Measurements from ENCODE around the gene CTRB2.

Gene CTRB2

DNA sequence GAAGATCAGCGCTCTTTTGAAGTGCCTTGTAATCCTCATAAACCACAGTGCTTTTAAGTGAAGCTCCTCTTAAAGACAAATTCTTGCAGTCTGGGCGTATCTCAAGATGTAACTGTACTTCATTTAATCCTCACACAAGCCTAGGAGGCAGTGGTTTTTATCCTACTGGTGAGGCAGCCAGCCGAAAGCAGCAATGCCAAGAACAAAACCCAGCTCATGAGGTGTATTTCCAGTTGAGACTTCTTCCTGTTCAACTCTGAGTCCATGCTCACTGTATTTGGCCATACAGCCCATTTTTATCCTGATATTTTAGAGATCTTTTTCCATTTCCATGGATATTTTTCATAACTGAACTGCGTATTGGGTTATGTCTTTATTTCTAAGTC is 13.7 kb downstream of the CTRB2 start:
- no peak for DNase-seq (ENCODE audit: low read depth)
- TF ChIP-seq, protein P1, sequence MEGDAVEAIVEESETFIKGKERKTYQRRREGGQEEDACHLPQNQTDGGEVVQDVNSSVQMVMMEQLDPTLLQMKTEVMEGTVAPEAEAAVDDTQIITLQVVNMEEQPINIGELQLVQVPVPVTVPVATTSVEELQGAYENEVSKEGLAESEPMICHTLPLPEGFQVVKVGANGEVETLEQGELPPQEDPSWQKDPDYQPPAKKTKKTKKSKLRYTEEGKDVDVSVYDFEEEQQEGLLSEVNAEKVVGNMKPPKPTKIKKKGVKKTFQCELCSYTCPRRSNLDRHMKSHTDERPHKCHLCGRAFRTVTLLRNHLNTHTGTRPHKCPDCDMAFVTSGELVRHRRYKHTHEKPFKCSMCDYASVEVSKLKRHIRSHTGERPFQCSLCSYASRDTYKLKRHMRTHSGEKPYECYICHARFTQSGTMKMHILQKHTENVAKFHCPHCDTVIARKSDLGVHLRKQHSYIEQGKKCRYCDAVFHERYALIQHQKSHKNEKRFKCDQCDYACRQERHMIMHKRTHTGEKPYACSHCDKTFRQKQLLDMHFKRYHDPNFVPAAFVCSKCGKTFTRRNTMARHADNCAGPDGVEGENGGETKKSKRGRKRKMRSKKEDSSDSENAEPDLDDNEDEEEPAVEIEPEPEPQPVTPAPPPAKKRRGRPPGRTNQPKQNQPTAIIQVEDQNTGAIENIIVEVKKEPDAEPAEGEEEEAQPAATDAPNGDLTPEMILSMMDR (IDR thresholded peaks at IDR 0.05; ENCODE audit: low read length, missing control alignments) = no peak
- no peak overlapping the region for H3K4me3 ChIP-seq (replicated peaks; ENCODE audit: low read depth, low read length)

DNA sequence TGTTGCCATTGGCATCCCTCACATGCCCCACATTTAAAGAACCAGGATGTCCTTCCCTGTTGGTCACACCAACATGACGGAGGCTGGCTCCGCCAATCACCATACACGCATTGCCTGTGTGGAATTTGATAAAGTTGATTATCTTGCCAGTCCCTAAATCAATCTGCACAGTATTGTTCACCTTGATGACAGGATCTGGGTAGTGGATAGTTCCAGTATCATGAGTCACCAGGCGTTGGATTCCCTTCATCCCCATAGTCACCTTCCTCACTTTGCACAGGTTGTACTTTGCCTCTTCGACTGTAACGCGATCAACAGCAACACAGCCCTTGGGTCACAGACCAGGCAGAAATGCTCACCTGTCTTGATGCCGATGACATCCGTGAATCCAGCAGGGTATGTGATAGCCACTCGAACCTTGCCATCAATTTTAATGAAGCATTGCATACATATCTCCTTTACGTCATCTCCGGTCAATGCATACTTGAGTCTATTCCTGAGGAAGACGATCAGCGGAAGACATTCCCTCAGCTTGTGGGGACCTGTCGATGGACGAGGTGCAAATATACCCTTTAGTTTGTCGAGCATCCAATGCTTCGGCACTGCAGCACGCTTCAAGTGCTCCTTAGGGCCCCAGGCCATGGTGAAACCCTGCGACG is 14.2 kb downstream of the CTRB2 start:
- no peak for DNase-seq (ENCODE audit: low read depth)
- no peak overlapping the region for H3K4me3 ChIP-seq (replicated peaks; ENCODE audit: low read depth, low read length)
- TF ChIP-seq, protein P1 (IDR thresholded peaks at IDR 0.05; ENCODE audit: low read length, missing control alignments) = no peak

GRCh38 chr16:75189638-75190245 is 17.2 kb downstream of the CTRB2 start:
- TF ChIP-seq, protein P1 (IDR thresholded peaks at IDR 0.05; ENCODE audit: low read length, missing control alignments) = no peak
- no peak overlapping the region for H3K4me3 ChIP-seq (replicated peaks; ENCODE audit: low read depth, low read length)
- no peak for DNase-seq (ENCODE audit: low read depth)

- TF ChIP-seq, protein P1 (IDR thresholded peaks at IDR 0.05; ENCODE audit: low read length, missing control alignments) = no peak
- no peak for DNase-seq (ENCODE audit: low read depth)
- no peak overlapping the region for H3K4me3 ChIP-seq (replicated peaks; ENCODE audit: low read depth, low read length)
Observed at GRCh38 chr16:75188832-75189477, 18.0 kb downstream of the CTRB2 start.

GRCh38 chr16:75181630-75182029 is 25.3 kb downstream of the CTRB2 start:
- no peak for DNase-seq (ENCODE audit: low read depth)
- H3K4me3 ChIP-seq (replicated peaks; ENCODE audit: low read depth, low read length) = no peak overlapping the region
- TF ChIP-seq, protein P1 (IDR thresholded peaks at IDR 0.05; ENCODE audit: low read length, missing control alignments) = no peak

GRCh38 chr16:75179208-75179607 is 27.8 kb downstream of the CTRB2 start:
- TF ChIP-seq, protein P1 (IDR thresholded peaks at IDR 0.05; ENCODE audit: low read length, missing control alignments) = no peak
- DNase-seq (ENCODE audit: low read depth) = no peak
- H3K4me3 ChIP-seq (replicated peaks; ENCODE audit: low read depth, low read length) = no peak overlapping the region

Data from fibroblast of pulmonary artery (primary cell).